SHP77 (cell line): Measurements from ENCODE around the gene FAM217A.

Experiments used
- DNase-seq, 2 experiments: peaks; one replicate each; lab custom pipeline; 2025; lab: John Stamatoyannopoulos, UW

FAM217A gene

GRCh38 chr6:4021854-4022695 is 56.9 kb downstream of the FAM217A start:
- DNase-seq = no peak

DNA sequence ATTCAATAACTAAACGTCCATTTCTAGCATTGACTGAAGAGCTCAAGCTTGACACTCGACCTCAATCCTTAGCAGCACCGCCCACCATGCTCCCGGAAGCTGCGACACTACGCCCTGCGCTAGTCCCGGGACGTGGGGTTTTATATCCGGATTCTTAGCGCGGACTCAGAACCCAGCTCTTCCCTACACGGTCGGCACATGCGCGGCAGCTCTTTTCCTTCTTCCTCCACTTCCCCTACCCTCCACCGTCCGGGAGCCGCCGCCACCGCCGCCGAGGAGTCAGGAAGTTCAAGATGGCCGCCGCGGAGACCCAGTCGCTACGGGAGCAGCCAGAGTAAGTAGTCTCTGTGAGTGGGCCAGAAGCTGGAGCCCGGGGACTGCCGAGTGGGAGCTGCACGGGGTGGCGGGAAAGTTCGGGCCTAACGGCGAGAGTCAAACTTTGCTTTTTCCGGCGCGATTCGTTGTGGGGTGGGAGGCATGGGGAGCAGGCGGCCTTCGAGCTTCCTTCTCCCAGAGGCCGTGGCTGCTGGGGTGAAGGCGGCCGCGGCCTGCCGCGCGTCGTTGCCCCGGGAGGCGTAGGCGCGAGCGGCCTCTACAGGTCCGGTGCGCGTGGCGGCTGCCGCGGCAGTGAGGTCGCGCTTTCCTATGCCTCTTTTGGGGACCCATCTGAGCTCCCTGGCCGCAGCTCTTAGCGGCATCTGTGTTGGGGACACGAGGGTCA is 57.6 kb downstream of the FAM217A start:
- DNase-seq = peak; percentile 96

GRCh38 chr6:4020822-4021132 is 58.2 kb downstream of the FAM217A start:
- DNase-seq = no peak

- peak in 1 of 2 experiments; percentile 73 for DNase-seq
Observed at GRCh38 chr6:4018924-4019236, 60.1 kb downstream of the FAM217A start.
